GM23338 (cell line): ENCODE results near the gene GPATCH8. TPM values are rescaled to one million over a fixed set of nuclear protein-coding genes. Genes with fewer than 3 reads are reported as not detected.
A peak's percentile ranks its signal among the peaks of the same experiment; 100 is the strongest.

Experiments used
- ATAC-seq: fragments of 200-7000 bp; cut with Tn5 transposase; 3 replicates; pipeline ENCODE4 v1.9.1; 2020
- DNase-seq: peaks from one replicate; pipeline ENCODE4 v3.0.0-alpha.2; 2015; ENCODE audit warnings: low spot score
- H2AFZ ChIP-seq: fragments of 200-600 bp; sonication (generic); 2 replicates; pipeline ENCODE4 v1.8.0; 2016; ENCODE audit warnings: antibody characterized with exemption, mild to moderate bottlenecking, moderate library complexity
- H3F3A ChIP-seq: fragments of 200-600 bp; sonication (generic); replicated peaks from 2 replicates; pipeline ENCODE4 v1.8.0; 2017; ENCODE audit warnings: antibody characterized with exemption, mixed run types, low read depth
- H3K27ac ChIP-seq: fragments of 200-600 bp; sonication (generic); 2 replicates; pipeline ENCODE4 v1.6.1; 2016; ENCODE audit warnings: low read depth
- H3K27me3 ChIP-seq: fragments of 200-600 bp; sonication (generic); 2 replicates; pipeline ENCODE4 v1.8.0; 2016; ENCODE audit warnings: mild to moderate bottlenecking, mixed run types, moderate library complexity; ENCODE audit not compliant: insufficient read depth
- H3K36me3 ChIP-seq: fragments of 200-600 bp; sonication (generic); 2 replicates; pipeline ENCODE4 v1.8.0; 2016; ENCODE audit warnings: mild to moderate bottlenecking; ENCODE audit not compliant: insufficient read depth
- H3K4me1 ChIP-seq: fragments of 200-600 bp; sonication (generic); 2 replicates; pipeline ENCODE4 v1.8.0; 2016; ENCODE audit warnings: mild to moderate bottlenecking, moderate library complexity; ENCODE audit not compliant: insufficient read depth
- H3K4me2 ChIP-seq: fragments of 200-600 bp; sonication (generic); 2 replicates; pipeline ENCODE4 v1.7.1; 2017; ENCODE audit warnings: mixed run types
- H3K4me3 ChIP-seq: fragments of 200-600 bp; sonication (generic); 2 replicates; pipeline ENCODE4 v1.6.1; 2016; ENCODE audit warnings: mixed run types
- H3K79me2 ChIP-seq: fragments of 200-600 bp; sonication (generic); replicated peaks from 2 replicates; pipeline ENCODE4 v1.8.0; 2017; ENCODE audit warnings: mild to moderate bottlenecking; ENCODE audit not compliant: insufficient read depth
- H3K9me2 ChIP-seq: fragments of 200-600 bp; sonication (generic); 2 replicates; pipeline ENCODE4 v1.8.0; 2017; ENCODE audit not compliant: insufficient read depth
- H4K20me1 ChIP-seq: fragments of 200-600 bp; sonication (generic); replicated peaks from 2 replicates; pipeline ENCODE4 v1.8.0; 2017; ENCODE audit warnings: mild to moderate bottlenecking; ENCODE audit not compliant: insufficient read depth
- H3K27ac Mint-ChIP-seq: 2 replicates; pipeline ENCODE4 v1.8.0; 2020; ENCODE audit warnings: inconsistent platforms, mild to moderate bottlenecking, moderate library complexity, mixed read lengths
- H3K27me3 Mint-ChIP-seq: 3 replicates; pipeline ENCODE4 v1.8.0; 2022; ENCODE audit warnings: low read depth, mild to moderate bottlenecking, moderate library complexity, mixed read lengths, inconsistent platforms; ENCODE audit not compliant: insufficient read depth, poor library complexity
- H3K36me3 Mint-ChIP-seq: 3 replicates; pipeline ENCODE4 v1.8.0; 2021; ENCODE audit warnings: low read depth, mild to moderate bottlenecking, inconsistent platforms, moderate library complexity, mixed read lengths
- H3K4me1 Mint-ChIP-seq: 3 replicates; pipeline ENCODE4 v1.8.0; 2020; ENCODE audit warnings: mild to moderate bottlenecking, inconsistent platforms, mixed read lengths
- H3K4me3 Mint-ChIP-seq: 3 replicates; pipeline ENCODE4 v1.8.0; 2021; ENCODE audit warnings: moderate library complexity, mild to moderate bottlenecking, inconsistent platforms, mixed read lengths
- H3K9me3 Mint-ChIP-seq: 3 replicates; pipeline ENCODE4 v1.8.0; 2020; ENCODE audit warnings: moderate library complexity, mild to moderate bottlenecking, inconsistent platforms, mixed read lengths
- EZH2 ChIP-seq: fragments of 200-600 bp; sonication (generic); IDR thresholded peaks from one replicate; pipeline ENCODE4 v1.8.0; 2017; ENCODE audit warnings: antibody characterized with exemption, mild to moderate bottlenecking, low read depth; ENCODE audit not compliant: unreplicated experiment
- EZH2phosphoT487 ChIP-seq: fragments of 200-600 bp; sonication (generic); IDR thresholded peaks from one replicate; pipeline ENCODE4 v1.8.1; 2018; ENCODE audit warnings: antibody characterized with exemption; ENCODE audit not compliant: unreplicated experiment
- JUNB ChIP-seq: IDR thresholded peaks from one replicate; pipeline ENCODE4 v1.6.1; 2016; ENCODE audit warnings: antibody characterized with exemption; ENCODE audit not compliant: unreplicated experiment
- NANOG ChIP-seq: IDR thresholded peaks from 2 replicates; pipeline ENCODE4 v1.6.1; 2016; ENCODE audit warnings: antibody characterized with exemption, borderline replicate concordance
- POLR2AphosphoS5 ChIP-seq: IDR thresholded peaks from 2 replicates; pipeline ENCODE4 v1.6.1; 2016; ENCODE audit warnings: antibody characterized with exemption, low read depth
- REST ChIP-seq: IDR thresholded peaks from one replicate; pipeline ENCODE4 v1.6.1; 2018; ENCODE audit warnings: antibody characterized with exemption; ENCODE audit not compliant: unreplicated experiment
- STAT1 ChIP-seq: IDR thresholded peaks from one replicate; pipeline ENCODE4 v1.6.1; 2016; ENCODE audit warnings: antibody characterized with exemption; ENCODE audit not compliant: unreplicated experiment
- polyA plus RNA-seq: library from polyadenylated mRNA; unstranded; fragments of >200 nt; fragmentation: Nextera tagmentation; extraction: Ambion mirVana; gene quantifications from 2 replicates; pipeline ENCODE4 v1.2.1, GENCODE V29; 2016
- total RNA-seq: library from RNA; depleted of rRNA; stranded (reverse); fragments of >200 nt; shearing (Covaris generic); gene quantifications from 2 replicates; pipeline ENCODE4 v1.2.3, GENCODE V29; 2014
- TF ChIP-seq, protein P1 (sequence below): IDR thresholded peaks from 2 replicates; pipeline ENCODE4 v1.6.1; 2016; ENCODE audit warnings: antibody characterized with exemption

GPATCH8 gene
- total and polyA plus RNA-seq, 2 experiments from 2014 or later, result 44.4 to 76.5 TPM

GRCh38 chr17:44541884-44542581, 38.8 kb upstream of the GPATCH8 start:
- H3K27me3 Mint-ChIP-seq, result peaks cover 92% of the 10 kb centered on the region
- Histone ChIP-seq H3K36me3 (no peaks in the 10 kb centered on the region), H3F3A (peaks cover 23% of the 10 kb centered on the region), H3K27me3 (peaks cover 88% of the 10 kb centered on the region), H3K27ac (no peak overlapping the region), H3K4me3 (peak overlapping the region; percentile 50), H3K4me1 (peaks cover 70% of the 10 kb centered on the region), H3K79me2 (no peaks in the 10 kb centered on the region), H3K4me2 (peak overlapping the region; percentile 71), H4K20me1 (no peaks in the 10 kb centered on the region), H2AFZ (no peak overlapping the region), H3K9me2 (no peaks in the 10 kb centered on the region)
- H3K4me3 Mint-ChIP-seq, result peak overlapping the region; percentile 60
- peaks cover 19% of the 10 kb centered on the region for H3K9me3 Mint-ChIP-seq
- DNase-seq (peak; percentile 77), ATAC-seq (peak; percentile 47)
- no peak overlapping the region for H3K27ac Mint-ChIP-seq
- peaks cover 13% of the 10 kb centered on the region; the same call in 2 of the 3 replicates for H3K36me3 Mint-ChIP-seq
- peaks cover 79% of the 10 kb centered on the region for H3K4me1 Mint-ChIP-seq
- TF ChIP-seq EZH2 (no peak), POLR2AphosphoS5 (no peak), EZH2phosphoT487 (no peak), REST (no peak), STAT1 (no peak), NANOG (no peak), JUNB (no peak)
- TF ChIP-seq, protein P1, sequence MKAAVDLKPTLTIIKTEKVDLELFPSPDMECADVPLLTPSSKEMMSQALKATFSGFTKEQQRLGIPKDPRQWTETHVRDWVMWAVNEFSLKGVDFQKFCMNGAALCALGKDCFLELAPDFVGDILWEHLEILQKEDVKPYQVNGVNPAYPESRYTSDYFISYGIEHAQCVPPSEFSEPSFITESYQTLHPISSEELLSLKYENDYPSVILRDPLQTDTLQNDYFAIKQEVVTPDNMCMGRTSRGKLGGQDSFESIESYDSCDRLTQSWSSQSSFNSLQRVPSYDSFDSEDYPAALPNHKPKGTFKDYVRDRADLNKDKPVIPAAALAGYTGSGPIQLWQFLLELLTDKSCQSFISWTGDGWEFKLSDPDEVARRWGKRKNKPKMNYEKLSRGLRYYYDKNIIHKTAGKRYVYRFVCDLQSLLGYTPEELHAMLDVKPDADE, result no peak

- H3K27me3 ChIP-seq, result peaks cover 88% of the 10 kb centered on the region
Observed at GRCh38 chr17:44540246-44541084, 37.3 kb upstream of the GPATCH8 start.

More at GRCh38 chr17:44540246-44541084, 37.3 kb upstream of the GPATCH8 start:
- H3K4me1 ChIP-seq, result peaks cover 71% of the 10 kb centered on the region
- Mint-ChIP-seq H3K27me3 (peaks cover 88% of the 10 kb centered on the region), H3K9me3 (peaks cover 14% of the 10 kb centered on the region; the same call in 2 of the 3 replicates), H3K4me1 (peaks cover 79% of the 10 kb centered on the region), H3K36me3 (peaks cover 9% of the 10 kb centered on the region; the same call in 2 of the 3 replicates), H3K4me3 (peak overlapping the region; percentile 42), H3K27ac (no peak overlapping the region)
- H3K79me2 ChIP-seq, result no peaks in the 10 kb centered on the region
- no peak overlapping the region for H2AFZ ChIP-seq
- H3K4me3 ChIP-seq, result peak overlapping the region; percentile 42
- no peak overlapping the region for H3K27ac ChIP-seq
- peak overlapping the region; percentile 71 for H3K4me2 ChIP-seq
- H4K20me1 ChIP-seq, result no peaks in the 10 kb centered on the region
- peak; percentile 1 for ATAC-seq
- peak; percentile 65 for DNase-seq
- no peaks in the 10 kb centered on the region for H3K36me3 ChIP-seq
- H3F3A ChIP-seq, result peaks cover 20% of the 10 kb centered on the region
- H3K9me2 ChIP-seq, result no peaks in the 10 kb centered on the region
- TF ChIP-seq NANOG, result peak; percentile 29; the same call in 1 of the 2 replicates
- TF ChIP-seq STAT1, result no peak
- peak; percentile 19 for TF ChIP-seq EZH2
- peak; percentile 76 for TF ChIP-seq POLR2AphosphoS5
